GM12891 (cell line): ENCODE results near the gene OR7D4.

Experiments used
- DNase-seq: peaks from one replicate; pipeline ENCODE4 v3.0.0; 2011; ENCODE audit warnings: low spot score; ENCODE audit not compliant: insufficient read length
- FAIRE-seq: peaks from 2 replicates; lab custom pipeline; 2011; peaks lifted over from hg19 to GRCh38; lab: Jason Lieb, UNC
- PAX5 ChIP-seq: IDR thresholded peaks from 2 replicates; pipeline ENCODE4 v1.6.1; 2011; ENCODE audit warnings: low read length, moderate library complexity, mild to moderate bottlenecking; ENCODE audit not compliant: insufficient read depth, severe bottlenecking
- POLR2A ChIP-seq: IDR thresholded peaks from 2 replicates; pipeline ENCODE4 v1.6.1; 2011; ENCODE audit warnings: low read depth, low read length, control low read depth
- POLR2AphosphoS5 ChIP-seq: IDR thresholded peaks from 2 replicates; pipeline ENCODE4 v1.6.1; 2011; ENCODE audit warnings: low read depth, low read length, control low read depth
- POU2F2 ChIP-seq: IDR thresholded peaks from 2 replicates; pipeline ENCODE4 v1.6.1; 2011; ENCODE audit warnings: low read depth, mild to moderate bottlenecking, control low read depth, low read length, moderate library complexity
- SPI1 ChIP-seq: IDR thresholded peaks from 2 replicates; pipeline ENCODE4 v1.6.1; 2011; ENCODE audit warnings: low read depth, low read length, control low read depth
- TAF1 ChIP-seq: IDR thresholded peaks from 2 replicates; pipeline ENCODE4 v1.6.1; 2011; ENCODE audit warnings: low read depth, low read length, control low read depth

Gene OR7D4

GRCh38 chr19:9165261-9165660 is 54.1 kb downstream of the OR7D4 start:
- no peak for FAIRE-seq
- TF ChIP-seq PAX5 (no peak), POLR2A (no peak), POU2F2 (no peak), SPI1 (no peak), TAF1 (no peak), POLR2AphosphoS5 (no peak)
- no peak for DNase-seq

GRCh38 chr19:9161427-9161826 is 58.0 kb downstream of the OR7D4 start:
- DNase-seq: no peak
- no peak for TF ChIP-seq POU2F2
- TF ChIP-seq TAF1: no peak
- TF ChIP-seq POLR2A: no peak
- no peak for FAIRE-seq
